NCI-H128 (cell line): ENCODE results near the gene C5orf22.
"Not testable (repeated sequence)": the region's sequence is repeated elsewhere in the genome, so short reads cannot be mapped to it uniquely, and the experiment has no call there.

Experiments used
- DNase-seq: peaks from one replicate; lab custom pipeline; 2025; ENCODE audit not compliant: unreplicated experiment; lab: John Stamatoyannopoulos, UW

The C5orf22 gene

GRCh38 chr5:31602305-31602704 is 70.2 kb downstream of the C5orf22 start:
- not testable (repeated sequence) for DNase-seq

- no peak for DNase-seq
These were observed 72.1 kb downstream of the C5orf22 start for GRCh38 chr5:31604240-31604639.

GRCh38 chr5:31604644-31605043 is 72.5 kb downstream of the C5orf22 start:
- no peak for DNase-seq
